Islet of Langerhans (tissue), 1 donor: Measurements from ENCODE around the gene RABEP2.
"Not testable (repeated sequence)": the region's sequence is repeated elsewhere in the genome, so short reads cannot be mapped to it uniquely, and the experiment has no call there.

Source experiments
- FAIRE-seq: peaks from one replicate; lab custom pipeline; 2011; peaks lifted over from hg19 to GRCh38; lab: Jason Lieb, UNC

Gene RABEP2

DNA sequence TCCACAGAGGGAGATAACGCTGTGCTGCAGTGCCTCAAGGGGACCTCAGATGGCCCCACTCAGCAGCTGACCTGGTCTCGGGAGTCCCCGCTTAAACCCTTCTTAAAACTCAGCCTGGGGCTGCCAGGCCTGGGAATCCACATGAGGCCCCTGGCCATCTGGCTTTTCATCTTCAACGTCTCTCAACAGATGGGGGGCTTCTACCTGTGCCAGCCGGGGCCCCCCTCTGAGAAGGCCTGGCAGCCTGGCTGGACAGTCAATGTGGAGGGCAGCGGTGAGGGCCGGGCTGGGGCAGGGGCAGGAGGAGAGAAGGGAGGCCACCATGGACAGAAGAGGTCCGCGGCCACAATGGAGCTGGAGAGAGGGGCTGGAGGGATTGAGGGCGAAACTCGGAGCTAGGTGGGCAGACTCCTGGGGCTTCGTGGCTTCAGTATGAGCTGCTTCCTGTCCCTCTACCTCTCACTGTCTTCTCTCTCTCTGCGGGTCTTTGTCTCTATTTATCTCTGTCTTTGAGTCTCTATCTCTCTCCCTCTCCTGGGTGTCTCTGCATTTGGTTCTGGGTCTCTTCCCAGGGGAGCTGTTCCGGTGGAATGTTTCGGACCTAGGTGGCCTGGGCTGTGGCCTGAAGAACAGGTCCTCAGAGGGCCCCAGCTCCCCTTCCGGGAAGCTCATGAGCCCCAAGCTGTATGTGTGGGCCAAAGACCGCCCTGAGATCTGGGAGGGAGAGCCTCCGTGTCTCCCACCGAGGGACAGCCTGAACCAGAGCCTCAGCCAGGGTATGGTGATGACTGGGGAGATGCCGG lies 7.5 kb upstream of the RABEP2 start:
- no peak for FAIRE-seq

DNA sequence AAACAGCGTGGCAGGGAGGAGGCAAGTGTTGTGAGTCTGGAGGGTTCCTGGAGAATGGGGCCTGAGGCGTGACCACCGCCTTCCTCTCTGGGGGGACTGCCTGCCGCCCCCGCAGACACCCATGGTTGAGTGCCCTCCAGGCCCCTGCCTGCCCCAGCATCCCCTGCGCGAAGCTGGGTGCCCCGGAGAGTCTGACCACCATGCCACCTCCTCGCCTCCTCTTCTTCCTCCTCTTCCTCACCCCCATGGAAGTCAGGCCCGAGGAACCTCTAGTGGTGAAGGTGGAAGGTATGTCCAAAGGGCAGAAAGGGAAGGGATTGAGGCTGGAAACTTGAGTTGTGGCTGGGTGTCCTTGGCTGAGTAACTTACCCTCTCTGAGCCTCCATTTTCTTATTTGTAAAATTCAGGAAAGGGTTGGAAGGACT lies 6.8 kb upstream of the RABEP2 start, which contains the start of gene CD19:
Gene CD19, plus strand, starts transcription at position 171 of the 425 bp plus-strand sequence. Its CDS starts 30 bp downstream, at position 201.
- no peak for FAIRE-seq

DNA sequence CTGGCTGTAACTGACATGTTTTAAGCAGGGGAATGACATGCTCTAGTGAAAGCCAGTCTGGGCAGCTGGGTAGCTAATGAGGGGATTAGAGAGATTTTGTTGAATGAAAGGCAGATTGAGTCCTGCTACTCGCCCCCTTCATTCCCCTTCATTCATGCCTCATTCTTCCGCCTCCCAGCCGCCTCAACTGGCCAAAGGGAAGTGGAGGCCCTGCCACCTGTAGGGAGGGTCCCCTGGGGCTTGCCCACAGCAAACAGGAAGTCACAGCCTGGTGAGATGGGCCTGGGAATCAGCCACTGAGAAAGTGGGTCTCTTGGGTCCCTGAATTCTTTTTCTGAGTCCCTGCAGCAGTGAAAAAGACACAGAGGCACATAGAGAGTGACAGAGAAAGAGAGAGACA lies 5.6 kb upstream of the RABEP2 start:
- no peak for FAIRE-seq

DNA sequence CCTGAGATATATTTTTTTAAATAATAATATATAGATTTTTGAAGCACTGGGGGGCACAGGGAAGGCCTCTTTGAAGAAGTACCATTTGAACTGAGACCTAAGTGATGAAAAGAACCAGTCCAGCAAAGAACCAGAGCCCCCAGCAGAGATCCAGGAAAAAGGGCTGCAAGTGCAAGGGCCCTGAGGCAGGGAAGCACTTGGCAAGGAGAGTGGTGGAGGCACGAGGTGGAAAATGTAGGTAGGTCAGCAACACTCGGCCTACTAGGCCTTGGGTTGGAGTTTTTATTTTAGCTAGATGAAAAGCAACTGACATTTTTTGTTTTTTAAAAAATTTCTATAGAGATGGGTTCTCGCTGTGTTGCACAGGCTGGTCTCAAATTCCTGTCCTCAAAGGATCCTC lies 5.2 kb upstream of the RABEP2 start:
- no peak for FAIRE-seq

DNA sequence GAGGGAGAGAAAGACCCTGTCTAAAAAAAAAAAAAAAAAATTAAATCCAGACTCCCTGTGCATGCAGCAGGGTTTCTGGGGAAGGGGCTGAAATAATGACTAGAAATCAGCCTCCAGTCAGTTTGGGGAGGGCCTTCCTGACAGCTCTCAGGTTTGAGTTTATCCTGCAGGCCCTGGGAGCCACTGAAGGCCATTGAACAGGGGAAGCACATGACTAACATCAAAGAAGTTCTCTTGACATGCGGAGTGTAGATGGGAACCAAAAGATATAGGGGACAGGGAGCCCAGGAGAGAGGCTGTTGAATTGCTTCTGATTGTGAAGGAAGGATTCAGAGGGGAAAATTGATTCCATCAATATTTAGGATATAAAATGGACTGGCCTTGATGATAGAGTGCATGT lies 2.8 kb upstream of the RABEP2 start:
- FAIRE-seq: no peak

DNA sequence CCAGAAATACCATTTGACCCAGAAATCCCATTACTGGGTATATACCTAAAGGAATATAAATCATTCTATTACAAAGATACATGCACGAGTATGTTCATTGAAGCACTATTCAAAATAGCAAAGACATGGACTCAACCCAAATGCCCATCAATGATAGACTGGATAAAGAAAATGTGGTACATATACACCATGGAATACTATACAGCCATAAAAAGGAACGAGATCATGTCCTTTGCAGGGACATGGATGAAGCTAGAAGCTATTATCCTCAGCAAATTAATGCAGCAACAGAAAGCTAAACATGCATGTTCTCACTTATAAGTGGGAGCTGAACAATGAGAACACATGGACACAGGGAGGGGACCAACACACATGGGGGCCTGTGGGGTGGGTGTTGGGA lies 1.2 kb upstream of the RABEP2 start:
- not testable (repeated sequence) for FAIRE-seq

DNA sequence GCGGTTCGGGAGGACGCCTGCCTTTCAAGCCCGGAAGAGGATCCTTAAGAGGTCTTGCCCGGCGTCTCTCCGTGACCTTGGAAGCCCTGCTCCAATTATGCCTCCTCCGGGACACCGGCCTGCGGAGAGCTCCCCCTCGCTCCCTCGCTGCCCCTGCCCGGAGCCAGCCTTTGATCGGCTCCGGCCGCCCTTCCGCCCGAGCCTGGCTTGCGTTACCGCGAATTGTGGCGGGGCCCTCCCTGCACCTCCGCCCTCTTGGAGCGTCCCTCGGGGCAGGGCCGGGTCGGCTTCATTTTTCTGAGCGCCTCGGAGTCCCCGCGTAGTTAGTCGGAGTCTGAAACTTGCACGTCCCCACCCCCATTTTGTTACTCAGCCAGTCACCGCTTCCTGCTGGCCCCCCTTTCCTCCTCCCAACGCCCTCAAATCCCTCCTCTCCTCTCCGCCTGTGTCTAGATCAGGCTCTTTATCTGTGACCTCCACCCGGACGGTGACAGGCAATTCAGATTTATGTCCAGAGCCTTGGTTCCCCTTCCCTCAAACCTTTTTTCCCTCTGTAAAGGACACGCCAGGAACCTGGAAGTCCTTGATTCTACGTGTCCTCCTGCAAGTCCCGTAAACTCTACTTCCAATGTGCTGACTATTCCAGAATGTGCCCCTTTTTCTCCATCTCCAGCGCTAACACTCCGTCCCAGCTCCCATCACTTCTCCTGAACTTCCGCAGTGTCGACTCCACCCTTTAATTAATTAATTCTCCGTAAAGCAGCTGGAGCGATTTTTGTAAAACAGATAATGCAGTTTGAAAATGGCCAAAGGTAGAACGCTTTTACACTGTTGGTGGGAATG lies 569 bp upstream of the RABEP2 start:
- no peak for FAIRE-seq

DNA sequence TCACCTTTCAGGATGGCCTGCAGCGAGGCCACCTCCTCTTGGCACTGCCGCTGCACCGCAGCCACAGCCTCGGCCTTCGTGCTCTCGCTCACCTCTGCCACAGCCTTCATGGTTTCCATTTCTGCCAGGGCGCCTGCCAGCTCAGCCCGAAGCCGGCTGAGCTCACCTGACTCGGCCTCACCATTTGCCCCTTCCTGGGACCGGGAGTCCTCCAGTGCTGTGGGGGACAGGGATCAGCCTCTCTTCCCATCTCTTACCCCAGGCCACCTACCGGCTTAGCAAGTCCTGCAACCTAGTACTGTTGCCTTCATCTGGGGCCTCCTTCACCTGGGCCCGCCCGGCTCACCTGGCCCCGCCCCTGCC lies 658 bp downstream of the RABEP2 start:
- no peak for FAIRE-seq

DNA sequence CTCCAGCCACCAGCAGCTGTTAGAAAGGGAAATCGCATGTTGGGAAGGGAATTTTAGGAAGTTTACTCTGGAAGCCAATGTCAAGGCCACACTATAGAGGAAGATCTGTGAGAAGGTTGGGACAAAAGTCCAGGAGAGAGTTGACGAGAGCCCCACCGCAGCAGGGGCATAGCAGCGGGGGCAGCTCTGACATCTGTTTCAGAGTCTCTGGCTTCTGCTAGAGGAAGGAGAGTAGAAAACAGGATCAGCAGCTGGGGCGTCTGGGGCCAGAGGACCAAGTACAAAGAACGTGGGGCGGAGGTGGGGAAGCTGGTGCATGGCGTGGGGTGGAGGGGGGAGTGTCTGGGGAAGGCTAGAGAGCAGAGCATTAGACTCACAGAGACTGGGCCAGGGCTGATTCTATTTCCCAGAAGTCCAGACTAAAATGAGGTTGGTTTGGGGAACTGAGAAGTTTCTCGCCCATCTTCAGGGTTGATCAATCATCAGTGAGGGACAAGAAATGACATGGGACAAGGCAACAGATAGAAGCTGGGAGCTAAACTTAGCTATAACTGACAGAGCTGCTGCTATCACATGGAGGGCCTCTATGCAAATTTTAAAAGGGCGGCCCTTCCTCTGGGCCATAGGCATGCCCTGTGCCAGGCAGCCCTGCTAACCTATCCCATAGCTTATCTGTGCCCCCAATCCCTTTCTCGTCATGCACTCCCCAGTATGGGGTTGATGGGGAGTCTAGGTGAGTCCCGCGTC lies 1.2 kb downstream of the RABEP2 start:
- no peak for FAIRE-seq

DNA sequence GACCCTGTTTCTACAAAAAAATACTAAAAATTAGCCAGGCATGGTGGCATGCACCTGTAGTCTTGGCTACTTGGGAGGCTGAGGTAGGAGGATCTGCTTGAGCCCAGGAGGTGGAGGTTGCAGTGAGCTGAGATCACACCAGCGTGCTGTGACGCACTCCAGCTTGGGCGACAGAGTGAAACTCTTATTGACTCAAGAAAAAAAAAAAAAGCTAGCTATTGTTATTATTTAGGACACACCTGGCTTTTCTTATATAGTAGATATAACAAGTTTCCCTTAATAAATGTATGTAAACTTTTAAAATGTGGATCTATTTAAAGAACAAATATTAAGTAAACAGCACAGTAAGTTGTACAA lies 1.8 kb downstream of the RABEP2 start:
- FAIRE-seq: no peak

DNA sequence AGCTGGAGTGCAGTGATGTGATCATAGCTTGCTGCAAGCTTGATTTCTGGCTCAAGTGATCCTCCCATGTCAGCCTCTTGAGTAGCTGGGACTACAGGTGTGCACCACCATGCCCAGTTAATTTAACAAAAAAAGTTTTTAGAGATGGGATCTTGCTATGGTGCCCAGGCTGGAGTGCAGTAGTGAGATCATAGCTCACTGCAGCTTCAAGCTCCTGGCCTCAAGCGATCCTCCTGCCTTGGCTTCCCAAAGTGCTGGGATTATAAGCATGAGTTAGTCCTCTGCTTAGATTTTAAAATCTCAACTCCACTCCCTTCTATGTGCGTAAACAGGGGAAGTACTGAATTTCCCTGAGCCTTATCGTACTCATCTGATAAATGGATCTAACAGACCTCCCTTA lies 6.3 kb downstream of the RABEP2 start:
- no peak for FAIRE-seq

DNA sequence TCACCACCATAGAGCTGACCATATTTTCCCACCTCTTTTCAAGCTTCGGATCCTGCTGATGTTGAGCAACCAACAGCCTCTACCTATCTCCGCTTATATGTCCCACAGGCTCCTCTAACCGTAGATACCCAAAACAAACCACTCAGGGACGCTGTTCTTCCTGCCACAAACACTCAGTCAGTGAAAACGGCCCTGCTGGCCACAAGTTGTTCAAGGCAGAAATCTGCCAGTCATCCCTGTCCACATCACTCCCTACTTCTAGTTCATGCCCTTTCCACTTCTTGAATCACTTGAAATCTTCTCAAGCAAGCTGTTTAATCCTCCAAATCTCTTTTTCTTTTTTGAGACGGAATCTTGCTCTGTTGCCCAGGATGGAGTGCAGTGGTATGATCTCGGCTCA lies 7.9 kb downstream of the RABEP2 start:
- FAIRE-seq: no peak

DNA sequence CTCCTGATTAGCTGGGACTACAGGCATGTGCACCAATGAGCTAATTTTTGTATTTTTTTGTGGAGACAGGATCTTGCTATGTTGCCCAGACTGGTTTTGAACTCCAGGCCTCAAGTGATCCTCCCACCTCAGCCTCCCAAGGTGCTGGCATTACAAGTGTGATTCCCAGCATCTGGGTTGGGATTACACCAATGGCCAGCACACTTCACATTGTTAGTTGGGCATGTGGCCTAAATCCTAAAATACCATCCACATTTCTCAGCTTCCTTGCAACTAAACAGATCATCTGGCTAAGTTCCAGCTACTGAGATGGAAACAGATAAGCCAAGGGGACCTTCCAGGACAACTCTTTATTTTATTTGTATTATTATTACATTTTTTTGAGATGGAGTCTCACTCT lies 9.9 kb downstream of the RABEP2 start:
- no peak for FAIRE-seq

DNA sequence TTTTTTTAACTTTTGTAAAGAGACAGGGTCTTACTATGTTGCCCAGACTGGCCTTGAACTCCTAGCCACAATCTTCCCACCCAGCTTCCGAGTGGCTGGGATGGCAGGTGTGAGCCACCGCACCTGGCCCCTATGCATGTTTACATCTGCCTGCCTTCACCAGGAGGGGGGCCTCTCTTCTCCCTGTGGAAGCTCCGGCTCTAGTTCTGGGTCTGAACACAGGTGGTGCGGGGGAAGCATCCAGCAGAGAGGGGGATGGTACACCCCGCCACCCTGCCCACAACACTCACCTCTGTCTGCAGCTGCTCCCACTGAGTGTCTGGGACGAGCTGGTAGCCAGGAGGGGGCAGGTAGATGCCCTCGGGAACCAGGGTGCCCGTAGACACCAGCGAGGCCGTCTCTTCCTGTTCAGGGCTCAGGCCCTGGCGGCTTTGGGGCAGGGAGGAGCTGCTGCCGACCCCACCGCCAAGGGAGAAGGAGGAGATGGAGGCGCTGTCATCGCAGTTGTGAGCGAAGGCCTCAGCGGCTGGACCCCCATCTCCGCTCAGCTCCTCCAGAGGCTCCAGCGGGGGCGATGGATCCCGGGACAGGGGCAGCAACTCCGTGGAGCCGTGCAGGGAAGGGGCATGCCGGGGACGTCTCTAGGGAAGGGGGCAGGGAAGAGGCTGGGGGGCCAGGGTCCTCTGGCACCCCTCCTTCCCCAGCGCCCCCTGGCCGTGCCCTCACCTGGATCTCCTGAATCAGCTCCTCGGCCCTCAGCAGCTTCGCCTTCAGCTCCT lies 10.9 kb downstream of the RABEP2 start:
- no peak for FAIRE-seq

DNA sequence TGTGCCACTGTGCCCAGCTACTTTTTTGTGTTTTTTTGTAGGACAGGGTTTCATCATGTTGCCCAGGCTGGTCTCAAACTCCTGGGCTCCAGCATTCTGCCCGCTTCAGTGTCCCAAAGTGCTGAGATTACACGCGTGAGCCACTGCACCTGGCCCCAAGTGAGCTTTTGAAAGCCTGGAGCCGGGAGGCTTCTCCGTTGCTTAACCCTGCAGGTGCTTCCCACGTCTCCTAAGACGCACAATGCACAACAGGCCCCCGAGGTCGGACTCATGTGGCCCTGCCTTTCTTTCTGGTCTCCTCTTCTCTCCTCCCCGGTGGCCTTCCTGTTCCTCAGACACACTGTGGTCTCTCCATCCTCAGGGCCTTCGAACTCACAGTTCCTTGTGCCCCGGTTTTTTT lies 12.5 kb downstream of the RABEP2 start:
- FAIRE-seq: no peak

DNA sequence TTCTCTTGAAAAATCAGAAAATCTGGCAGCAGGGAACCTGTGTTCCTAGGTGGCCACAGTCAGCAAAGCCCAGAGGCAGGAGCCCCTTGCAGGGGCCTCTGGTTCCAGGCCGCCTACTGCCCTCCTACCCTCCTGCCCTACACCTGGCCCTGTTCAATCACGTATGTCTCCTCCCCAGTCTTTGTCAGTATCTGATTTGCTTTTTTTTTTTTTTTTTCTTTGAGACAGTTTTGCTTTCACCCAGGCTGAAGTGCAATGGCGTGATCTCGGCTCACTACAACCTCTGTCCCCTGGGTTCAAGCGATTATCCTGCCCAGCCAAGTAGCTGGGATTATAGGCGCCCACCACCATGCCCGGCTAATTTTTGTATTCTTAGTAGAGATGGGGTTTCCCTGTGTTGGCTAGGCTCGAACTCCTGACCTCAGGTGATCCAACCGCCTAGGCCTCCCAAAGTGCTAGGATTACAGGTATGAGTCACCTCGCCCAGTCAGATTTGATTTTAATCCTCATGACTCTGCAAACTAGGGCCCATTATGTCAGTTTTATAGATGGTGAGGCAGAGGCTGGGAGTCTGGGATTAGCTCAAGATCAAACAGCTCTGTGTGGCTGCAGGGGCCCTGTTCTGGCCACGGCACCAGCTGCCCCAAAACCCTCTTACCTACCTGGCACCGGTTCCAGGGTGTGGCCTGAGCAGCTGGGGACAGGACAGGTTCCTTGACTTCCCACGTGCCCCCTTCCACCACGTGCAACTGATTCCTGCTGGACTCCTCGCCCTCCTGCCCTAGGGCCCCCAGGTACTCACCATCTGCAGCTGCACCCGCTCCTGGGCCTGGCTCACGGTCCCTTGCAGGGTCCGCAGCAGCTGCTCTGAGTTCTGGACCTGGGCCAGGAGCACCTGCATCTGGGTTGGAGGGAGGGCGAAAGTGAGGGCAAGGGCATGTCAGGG lies 14.7 kb downstream of the RABEP2 start:
- no peak for FAIRE-seq

DNA sequence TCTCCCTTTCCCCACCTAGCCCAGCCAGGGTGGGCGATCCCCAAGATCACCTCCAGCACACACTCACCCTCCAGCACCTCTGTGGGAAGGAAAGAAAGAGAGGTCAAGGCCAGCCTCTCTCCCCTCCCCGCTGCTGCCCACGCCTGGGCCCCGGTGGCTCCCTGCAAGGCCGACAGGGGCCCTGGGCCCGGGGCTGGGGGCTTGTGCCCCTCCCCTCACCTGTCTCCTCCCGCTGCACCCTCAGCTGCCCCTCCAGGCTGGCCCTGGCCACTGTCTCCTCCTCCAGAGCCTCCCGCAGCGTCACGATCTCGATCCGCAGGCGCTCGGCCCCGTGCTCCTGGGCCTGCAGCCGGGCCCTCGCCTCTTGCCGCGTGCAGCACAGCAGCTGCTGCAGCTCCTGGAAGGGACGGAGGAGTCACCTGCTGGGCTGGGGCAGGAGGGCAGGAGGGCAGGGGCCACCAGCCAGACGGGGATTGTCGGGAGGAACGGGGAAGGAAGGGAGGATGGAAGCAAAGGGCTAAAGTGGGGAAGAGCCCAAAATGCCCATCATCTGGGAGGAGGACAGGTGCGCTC lies 19.2 kb downstream of the RABEP2 start:
- FAIRE-seq: no peak

DNA sequence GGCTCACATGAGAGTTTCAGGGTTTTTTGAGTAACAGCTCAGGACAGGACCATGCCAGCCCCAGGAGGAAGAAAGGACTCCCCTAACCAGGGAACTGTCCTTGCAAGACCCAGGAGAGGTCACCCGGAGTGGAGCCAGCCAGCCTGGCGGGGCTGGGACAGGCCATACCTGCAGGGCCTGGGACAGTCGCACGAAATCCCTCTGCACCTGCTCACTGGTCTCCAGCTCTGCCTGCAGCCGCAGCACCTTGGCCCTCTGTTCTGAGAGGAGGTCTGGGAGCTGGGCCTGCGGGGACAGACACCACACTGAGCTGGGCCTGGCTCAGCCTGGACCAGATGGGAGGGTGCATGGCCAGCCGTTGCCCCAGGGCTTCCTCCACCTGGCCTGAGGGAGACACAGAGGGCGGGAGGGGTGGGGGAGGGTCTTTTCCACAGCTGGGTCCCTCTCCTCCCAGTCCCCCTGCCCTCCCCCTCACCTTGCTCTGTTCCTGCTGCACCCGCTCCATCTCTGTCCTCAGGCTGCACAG lies 19.7 kb downstream of the RABEP2 start:
- no peak for FAIRE-seq

DNA sequence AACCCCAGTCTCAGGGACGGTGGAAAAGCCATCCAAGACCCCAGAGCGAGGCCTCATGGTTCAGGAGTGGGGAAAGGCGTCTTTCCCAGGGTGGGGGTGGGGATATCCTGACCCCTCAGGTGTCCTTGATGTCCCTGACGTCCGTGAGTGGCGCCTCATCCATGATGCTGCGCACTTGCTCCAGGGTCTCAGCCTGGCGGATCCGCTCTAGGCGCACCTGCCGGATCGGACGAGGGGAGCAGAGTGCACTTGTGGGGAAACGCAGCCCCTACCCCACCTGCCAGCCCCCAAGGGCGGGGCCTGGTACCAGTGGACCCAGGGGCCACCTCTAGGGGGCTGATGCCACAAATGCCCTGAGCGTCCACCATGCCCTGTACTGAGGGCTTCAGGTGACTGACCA lies 20.2 kb downstream of the RABEP2 start:
- FAIRE-seq: no peak

DNA sequence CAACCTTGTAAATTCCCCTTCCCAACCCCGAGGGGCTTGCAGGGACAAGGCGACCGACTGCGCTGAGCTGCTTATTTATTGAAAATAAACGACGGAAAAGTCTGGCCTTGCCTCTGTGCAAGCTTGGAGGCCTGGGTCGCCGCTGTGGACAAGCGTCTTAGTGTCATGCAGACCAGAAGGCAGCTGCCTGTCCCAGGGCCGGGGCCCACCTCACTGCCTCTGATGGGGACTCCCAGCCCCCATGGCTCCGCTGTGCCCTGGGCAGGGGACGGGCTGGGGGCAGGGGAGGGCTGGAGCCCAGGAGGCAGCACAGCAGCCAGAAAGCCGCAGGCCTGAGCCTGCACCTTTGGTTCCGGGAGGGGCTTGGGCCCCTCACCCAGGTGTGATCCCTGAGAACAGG lies 20.7 kb downstream of the RABEP2 start:
- no peak for FAIRE-seq
